Measurements from ENCODE around the gene ANKH. TPM values are rescaled to one million over a fixed set of nuclear protein-coding genes. Genes with fewer than 3 reads are reported as not detected.

ANKH gene
- total RNA-seq, 6 donors from 2014 or later = 17.2 to 66.7 (median 24.5) TPM

DNA sequence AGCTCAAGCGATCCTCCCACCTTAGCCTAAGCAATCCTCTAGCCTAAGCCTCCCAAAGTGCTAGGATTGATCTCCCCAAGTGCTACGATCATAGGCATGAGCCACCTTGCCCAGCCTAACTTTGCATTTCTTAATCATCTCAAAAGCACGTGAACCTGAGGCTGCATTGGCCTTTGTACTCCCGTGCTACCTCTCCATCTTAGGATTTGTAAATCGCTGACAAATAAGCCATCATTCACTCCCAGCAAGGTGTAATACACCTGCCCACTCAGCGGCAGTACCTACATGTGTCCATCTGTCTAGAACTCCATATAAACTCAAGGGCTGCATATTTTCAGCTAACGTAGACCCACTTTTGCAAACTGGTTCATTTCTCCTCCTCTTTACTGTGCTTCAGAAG lies 2.8 kb downstream of the ANKH start:
- DNase-seq (no peak), ATAC-seq (ENCODE audit: low FRiP score in 2 of 2) (no peak)
- H3K4me3 ChIP-seq = no peak overlapping the region
- 90 to 95% methylated on average over 7 of the region's 7 CpGs for WGBS, 2 donors
- TF ChIP-seq, protein P1, sequence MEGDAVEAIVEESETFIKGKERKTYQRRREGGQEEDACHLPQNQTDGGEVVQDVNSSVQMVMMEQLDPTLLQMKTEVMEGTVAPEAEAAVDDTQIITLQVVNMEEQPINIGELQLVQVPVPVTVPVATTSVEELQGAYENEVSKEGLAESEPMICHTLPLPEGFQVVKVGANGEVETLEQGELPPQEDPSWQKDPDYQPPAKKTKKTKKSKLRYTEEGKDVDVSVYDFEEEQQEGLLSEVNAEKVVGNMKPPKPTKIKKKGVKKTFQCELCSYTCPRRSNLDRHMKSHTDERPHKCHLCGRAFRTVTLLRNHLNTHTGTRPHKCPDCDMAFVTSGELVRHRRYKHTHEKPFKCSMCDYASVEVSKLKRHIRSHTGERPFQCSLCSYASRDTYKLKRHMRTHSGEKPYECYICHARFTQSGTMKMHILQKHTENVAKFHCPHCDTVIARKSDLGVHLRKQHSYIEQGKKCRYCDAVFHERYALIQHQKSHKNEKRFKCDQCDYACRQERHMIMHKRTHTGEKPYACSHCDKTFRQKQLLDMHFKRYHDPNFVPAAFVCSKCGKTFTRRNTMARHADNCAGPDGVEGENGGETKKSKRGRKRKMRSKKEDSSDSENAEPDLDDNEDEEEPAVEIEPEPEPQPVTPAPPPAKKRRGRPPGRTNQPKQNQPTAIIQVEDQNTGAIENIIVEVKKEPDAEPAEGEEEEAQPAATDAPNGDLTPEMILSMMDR (IDR thresholded peaks at IDR 0.05) = no peak
- TF ChIP-seq POLR2A (IDR thresholded peaks at IDR 0.05) (no peak), EP300 (IDR thresholded peaks at IDR 0.05) (no peak), POLR2AphosphoS5 (IDR thresholded peaks at IDR 0.05) (no peak)
- H3K27me3 ChIP-seq = no peaks in the 10 kb centered on the region
- no peaks in the 10 kb centered on the region for H3K36me3 ChIP-seq
- no peak overlapping the region for H3K27ac ChIP-seq
- H3K9me3 ChIP-seq = no peaks in the 10 kb centered on the region
- peaks cover 11 to 22% (median 16%) of the 10 kb centered on the region in 4 donors for H3K4me1 ChIP-seq

DNA sequence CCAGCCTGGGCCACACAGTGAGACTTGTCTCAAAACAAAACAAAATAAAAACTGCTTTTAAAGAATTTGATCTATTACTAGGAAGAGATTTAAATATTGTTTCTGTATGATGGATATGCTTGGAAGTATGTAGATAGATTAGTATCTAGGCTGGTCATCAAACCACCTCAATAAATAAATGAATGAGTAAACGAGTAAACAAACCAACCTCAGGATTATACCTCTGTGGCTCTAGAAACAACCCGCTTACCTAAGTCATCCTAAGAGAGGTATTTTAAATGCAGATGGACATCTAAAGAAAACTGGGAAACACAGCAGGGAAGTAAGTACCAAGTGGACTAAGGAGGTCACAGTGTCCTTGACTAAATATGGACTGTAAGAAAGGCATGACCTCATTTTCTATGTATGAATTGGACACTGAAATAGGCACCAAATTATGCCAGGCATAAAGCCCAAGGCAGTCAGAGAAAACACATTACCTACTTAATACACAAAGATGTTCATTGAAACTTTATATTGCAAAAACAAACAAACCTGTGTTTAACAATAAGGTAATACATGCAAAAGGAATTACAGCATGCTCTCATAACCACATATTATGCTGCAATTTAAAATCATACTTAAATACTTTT lies 7.3 kb downstream of the ANKH start:
- WGBS, 2 donors = 94 to 96% methylated on average over 2 of the region's 2 CpGs
- H3K27ac ChIP-seq = no peak overlapping the region
- ATAC-seq (ENCODE audit: low FRiP score in 2 of 2) = no peak

DNA sequence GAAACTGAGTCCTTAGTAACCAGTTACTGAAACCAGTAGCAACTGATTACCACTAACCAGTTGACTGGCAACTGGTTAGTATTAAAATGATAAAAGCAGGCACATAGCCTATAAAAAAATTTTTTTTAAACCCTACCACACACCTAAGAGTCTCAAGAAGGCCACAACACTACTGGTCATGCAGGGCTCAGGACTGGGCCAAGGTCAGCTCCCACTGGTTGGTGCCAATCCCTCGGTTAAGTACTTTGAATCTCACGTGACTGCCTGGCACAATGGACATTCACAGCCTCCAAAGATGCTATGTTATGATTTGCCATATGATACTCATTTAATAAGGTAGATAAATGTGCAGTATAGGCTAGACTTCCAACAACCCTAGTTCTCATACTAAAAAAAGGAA lies 8.5 kb downstream of the ANKH start:
- ATAC-seq (ENCODE audit: low FRiP score in 2 of 2) (no peak), DNase-seq (no peak)
- Histone ChIP-seq H3K4me1 (no peaks in the 10 kb centered on the region), H3K4me3 (no peak overlapping the region), H3K27me3 (no peaks in the 10 kb centered on the region), H3K27ac (no peak overlapping the region), H3K36me3 (no peaks in the 10 kb centered on the region), H3K9me3 (no peaks in the 10 kb centered on the region)
- WGBS, 2 donors = 85 to 94% methylated on average over 2 of the region's 2 CpGs
- TF ChIP-seq POLR2A (IDR thresholded peaks at IDR 0.05) = no peak
- no peak for TF ChIP-seq POLR2AphosphoS5 (IDR thresholded peaks at IDR 0.05)
- TF ChIP-seq, protein P1 (IDR thresholded peaks at IDR 0.05) = no peak
- TF ChIP-seq EP300 (IDR thresholded peaks at IDR 0.05) = no peak

More for the DNA sequence above, 7.3 kb downstream of the ANKH start:
- H3K9me3 ChIP-seq = no peaks in the 10 kb centered on the region
- H3K4me1 ChIP-seq = no peaks in the 10 kb centered on the region
- H3K27me3 ChIP-seq = no peaks in the 10 kb centered on the region
- DNase-seq = no peak
- no peak overlapping the region for H3K4me3 ChIP-seq
- H3K36me3 ChIP-seq = no peaks in the 10 kb centered on the region
- no peak for TF ChIP-seq POLR2A (IDR thresholded peaks at IDR 0.05)
- TF ChIP-seq EP300 (IDR thresholded peaks at IDR 0.05) = no peak
- TF ChIP-seq POLR2AphosphoS5 (IDR thresholded peaks at IDR 0.05) = no peak
- TF ChIP-seq, protein P1 (IDR thresholded peaks at IDR 0.05) = no peak

DNA sequence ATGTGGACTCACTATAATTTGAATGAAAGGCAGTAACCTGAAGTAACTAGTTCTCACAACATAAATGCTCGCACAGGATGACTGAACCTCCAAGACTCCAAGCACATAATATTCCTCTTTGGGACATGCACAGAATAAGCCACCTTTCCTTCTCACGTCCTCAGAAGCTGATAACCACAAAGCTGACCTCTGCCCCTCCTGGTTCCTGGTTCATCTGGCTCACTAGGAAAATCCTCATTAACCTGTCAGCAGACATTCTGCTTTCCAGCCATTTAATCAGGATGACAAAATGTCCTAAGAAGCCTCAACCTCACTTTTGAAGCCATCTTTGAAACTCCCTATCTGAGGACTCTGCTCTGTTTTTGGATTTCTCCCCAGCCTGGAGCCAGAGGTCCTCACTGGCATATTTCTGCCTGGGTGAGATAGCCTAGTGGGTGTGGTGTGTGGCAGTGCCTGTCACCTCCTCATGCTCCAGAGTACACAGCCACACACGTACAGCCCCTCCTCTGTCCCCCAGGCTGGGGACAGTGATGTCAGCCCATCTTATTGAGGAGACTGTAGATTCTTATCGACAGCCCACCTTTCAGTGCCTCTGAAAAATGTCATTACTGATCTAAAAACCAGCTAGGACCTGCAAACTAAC lies 10.3 kb downstream of the ANKH start:
- Histone ChIP-seq H3K9me3 (no peaks in the 10 kb centered on the region), H3K4me3 (no peak overlapping the region), H3K27me3 (no peaks in the 10 kb centered on the region), H3K27ac (no peak overlapping the region), H3K4me1 (no peaks in the 10 kb centered on the region), H3K36me3 (no peaks in the 10 kb centered on the region)
- 77 to 90% methylated on average over 3 to 4 of the region's 4 CpGs for WGBS, 2 donors
- no peak for DNase-seq
- ATAC-seq (ENCODE audit: low FRiP score in 2 of 2) = no peak
- no peak for TF ChIP-seq POLR2AphosphoS5 (IDR thresholded peaks at IDR 0.05)
- TF ChIP-seq, protein P1 (IDR thresholded peaks at IDR 0.05) = no peak
- TF ChIP-seq EP300 (IDR thresholded peaks at IDR 0.05) = no peak
- TF ChIP-seq POLR2A (IDR thresholded peaks at IDR 0.05) = no peak

DNA sequence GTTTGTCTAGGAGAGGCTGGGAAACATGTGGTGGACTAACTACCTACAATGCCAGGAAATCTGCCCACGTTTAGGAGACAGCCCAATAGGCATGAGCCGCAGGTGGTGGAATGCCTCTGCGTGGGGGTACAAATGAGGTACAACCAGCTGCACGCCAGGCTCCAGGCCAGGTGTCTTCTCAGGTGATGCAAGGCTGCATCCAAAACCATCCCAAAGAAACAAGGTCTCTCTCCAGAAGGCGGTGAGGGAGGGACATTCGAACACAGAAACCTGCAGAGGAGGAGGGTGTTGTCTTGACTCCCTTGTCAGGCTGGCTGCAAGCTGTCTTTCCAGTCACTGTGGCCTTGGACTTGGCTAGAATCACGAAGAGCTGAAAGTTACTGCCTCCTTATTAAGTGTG lies 11.6 kb downstream of the ANKH start:
- WGBS, 2 donors = 91 to 94% methylated on average over 5 to 7 of the region's 7 CpGs
- Histone ChIP-seq H3K4me1 (no peaks in the 10 kb centered on the region), H3K36me3 (no peaks in the 10 kb centered on the region), H3K4me3 (no peak overlapping the region), H3K27me3 (no peaks in the 10 kb centered on the region), H3K27ac (no peak overlapping the region), H3K9me3 (no peaks in the 10 kb centered on the region)
- DNase-seq (no peak), ATAC-seq (ENCODE audit: low FRiP score in 2 of 2) (no peak)
- TF ChIP-seq POLR2A (IDR thresholded peaks at IDR 0.05) = no peak
- TF ChIP-seq EP300 (IDR thresholded peaks at IDR 0.05) = no peak
- TF ChIP-seq, protein P1 (IDR thresholded peaks at IDR 0.05) = no peak
- TF ChIP-seq POLR2AphosphoS5 (IDR thresholded peaks at IDR 0.05) = no peak
